GM19193 (cell line): ENCODE data around the gene TTLL11.

Experiments used
- POLR2A ChIP-seq: IDR thresholded peaks from 4 replicates; pipeline ENCODE4 v1.6.1; 2011; ENCODE audit not compliant: insufficient read depth, insufficient read length; ENCODE audit errors: extremely low read depth

TTLL11 gene

DNA sequence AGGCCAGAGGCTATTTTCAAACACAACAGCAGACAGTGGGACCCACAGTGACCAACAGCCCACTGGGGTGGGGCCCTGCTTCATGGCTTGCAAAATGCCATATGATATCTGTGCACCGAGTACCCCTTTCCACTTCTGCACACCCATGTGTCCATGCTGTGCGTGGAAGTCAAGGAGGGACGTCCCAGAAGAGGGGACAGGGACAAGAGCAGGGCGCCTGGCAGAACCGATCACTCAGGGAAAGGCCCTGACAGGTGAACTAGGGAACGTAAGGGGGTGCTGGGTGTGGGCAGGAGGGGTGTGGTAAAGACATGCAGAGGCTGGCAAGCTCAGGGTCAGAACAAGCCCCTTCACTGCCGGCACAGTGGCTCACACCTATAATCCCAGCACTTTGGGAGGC is 7.6 kb upstream of the TTLL11 start:
- no peak for TF ChIP-seq POLR2A

DNA sequence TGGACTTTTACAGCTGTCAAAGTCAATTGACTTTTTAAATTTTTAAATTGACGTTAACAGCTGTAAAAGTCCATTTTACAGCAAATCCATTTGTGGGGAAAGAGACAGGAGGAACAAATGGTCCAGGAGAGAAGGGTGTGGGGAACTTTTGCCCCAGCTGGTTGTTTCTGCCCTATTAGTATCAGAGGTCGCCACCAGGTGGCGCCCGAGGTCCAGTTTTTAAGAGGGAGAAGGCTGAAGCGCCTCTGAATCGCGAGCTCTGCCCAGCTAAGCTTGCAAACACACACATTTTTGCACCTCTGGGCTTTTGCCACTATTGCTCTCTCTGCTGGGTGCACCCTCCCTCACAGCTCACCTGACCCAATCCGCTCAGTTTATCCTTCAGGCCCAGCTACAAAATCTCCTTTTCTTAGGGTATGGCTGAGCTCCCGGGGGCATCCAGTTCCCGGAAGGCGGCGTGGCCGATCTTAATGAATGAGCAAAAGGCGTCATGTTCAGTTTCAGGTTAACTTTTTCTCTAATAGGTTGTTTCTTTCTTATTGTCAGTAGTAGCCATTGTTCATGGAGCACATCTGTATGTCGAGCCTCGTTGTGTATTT is 6.3 kb upstream of the TTLL11 start:
- no peak for TF ChIP-seq POLR2A

DNA sequence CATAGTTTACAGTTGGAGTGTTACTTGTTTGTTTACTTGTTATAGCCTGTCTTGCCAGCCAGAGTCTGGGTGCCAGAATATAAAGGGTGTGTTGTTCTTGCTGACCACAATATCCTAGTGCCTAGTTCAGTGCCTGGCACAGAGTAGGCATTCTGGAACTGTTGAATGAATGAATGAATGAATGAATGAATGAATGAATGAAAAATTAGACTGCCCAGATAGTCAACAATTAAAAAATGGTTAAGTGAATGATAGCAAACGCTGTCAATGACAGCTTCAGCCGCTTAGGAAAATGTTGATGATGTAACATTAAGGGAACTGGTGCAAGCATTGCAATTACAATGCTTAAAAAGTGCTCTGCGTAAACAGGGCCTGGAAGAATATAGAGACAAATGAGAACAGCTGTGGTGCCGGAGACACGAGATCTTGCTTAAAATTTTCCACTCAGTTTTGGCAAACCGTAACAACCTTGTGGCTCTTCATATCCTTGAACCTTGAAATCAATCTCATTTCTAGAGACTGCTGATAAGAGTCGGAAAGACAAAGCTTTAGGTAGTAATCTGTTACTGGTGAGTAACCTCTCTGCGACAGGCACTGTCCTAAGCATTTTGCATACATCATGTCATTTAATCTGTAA is 4.7 kb upstream of the TTLL11 start:
- TF ChIP-seq POLR2A: no peak

DNA sequence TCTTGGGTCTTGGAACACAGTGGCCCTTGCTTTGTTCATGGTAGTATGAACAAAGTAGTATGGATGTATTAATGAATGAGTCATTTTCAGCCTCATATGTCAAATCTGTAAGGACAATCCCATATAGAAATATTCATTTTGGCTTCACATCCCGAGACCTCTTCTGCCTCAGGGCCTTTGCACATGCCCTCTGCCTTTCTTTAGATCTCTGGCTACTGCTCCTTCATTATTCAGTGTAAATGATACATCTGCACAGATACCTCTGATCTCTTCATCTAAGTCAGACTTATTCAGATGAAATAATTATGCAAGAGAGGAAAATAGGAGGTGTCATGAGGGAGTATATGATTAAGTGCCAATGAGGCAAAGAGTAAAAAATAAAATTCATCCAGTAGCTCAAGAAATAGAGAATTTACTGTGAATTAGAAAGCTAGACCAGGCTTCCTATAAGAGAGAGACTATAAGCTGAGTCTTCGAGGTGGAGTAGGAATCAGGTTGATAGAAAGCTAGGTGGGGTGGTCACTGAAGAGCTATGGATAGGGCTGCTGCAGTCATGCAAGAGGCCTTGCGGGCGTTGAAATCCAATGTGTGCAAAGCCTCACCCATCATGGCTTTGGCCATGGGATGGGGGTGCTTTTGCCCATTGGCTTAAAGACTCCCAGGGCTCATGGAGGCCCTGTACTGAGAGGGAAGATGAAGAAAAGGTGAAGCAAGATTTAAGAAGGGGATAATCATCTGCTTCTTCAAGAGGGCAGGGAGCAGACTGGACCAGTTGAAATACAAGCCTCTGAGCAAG is 3.7 kb upstream of the TTLL11 start:
- no peak for TF ChIP-seq POLR2A

DNA sequence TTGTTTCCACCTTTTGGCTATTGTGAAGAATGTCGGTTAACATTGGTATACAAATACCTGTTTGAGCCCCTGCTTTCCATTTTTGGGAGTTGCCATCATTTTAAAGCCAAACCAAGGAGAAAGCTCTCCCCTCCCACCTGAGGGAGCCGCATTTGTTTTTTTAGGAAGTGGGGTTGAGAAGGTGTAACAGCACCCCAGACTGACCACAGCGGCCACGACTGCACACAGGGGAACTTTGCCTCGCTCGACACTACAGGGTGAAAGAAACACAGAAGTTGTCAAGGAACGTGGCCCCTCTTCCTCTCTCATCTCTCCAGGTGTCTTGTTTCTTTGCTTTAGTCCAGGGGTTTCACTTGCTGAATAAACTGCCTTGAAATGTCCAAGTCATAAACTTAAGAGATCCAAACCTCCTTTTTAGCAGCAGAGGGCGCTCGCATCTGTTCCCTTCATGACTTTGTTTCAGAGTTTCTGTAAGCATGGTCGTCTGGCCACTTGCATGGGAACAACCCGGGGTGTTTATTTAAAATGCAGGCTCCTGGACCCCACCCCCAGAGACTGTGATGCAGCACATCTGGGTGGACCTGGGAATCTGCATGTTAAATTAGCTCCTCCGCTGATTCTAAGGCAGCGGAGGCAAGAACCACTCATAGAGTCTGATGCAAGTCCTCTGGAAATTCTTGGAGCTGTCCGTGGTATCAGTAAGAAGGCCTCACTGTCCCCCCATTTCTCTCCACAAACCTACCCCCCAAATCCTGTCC is 2.1 kb upstream of the TTLL11 start:
- TF ChIP-seq POLR2A: no peak

DNA sequence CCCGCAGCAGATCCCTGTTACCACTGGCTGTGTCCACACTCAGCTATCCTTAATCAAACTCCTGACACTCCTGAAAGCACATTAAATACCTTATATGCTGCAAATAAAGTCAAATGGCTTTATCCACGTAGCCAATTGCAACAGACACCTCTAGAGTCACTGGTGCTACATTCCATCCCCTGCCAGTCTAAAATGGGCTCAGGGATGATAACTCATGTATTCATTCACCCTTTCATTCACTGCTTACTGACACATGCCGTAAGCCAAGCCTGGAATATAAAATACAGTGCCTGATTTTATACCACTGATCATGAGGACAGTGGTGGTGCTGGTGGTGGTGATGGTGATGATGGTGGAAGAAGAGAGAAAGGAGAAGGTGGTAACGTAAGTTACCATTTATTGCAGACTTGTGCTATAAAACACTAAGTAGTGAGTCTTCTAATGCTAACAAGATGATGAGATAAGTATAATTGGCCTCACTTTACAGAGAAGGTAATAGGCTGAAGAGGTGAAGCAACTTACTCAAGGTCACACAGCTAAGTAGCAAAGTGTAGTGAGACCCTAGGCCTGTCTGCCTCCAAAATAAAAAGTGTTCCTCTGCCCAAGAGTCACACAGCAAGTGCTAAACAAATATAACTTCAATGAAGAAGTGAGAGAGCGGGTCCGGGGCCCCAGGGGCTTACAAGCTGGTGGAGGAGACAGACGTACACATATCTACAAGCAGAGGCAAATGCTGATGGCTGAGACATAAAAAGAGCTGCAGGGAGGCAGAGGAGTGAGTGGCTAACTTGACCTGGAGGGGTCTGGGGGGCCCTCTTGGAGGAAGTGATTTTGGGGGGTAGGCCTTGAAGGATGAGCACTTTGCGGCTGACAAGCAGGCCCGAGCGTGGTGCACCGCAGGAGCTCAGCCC is 1.2 kb downstream of the TTLL11 start:
- TF ChIP-seq POLR2A: no peak

DNA sequence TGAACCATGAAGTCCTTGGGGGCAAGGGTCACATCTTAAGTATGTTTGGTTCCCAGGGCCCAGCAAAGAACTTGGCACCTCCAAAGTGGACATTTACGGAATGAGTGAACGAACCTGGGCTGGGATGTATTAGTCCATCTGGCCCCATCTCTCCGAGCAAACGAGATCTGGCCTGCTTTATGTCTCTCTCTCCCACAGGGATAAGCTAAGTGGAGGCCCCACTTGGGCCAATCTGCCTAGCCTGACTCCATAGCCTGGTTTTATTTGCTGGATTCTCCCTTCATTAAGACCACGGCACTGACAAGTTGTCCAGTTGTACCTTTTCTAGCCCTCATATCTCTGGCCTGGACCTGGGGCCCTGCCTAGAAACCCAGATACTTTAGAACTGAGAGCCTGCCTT is 2.1 kb downstream of the TTLL11 start:
- TF ChIP-seq POLR2A: no peak

DNA sequence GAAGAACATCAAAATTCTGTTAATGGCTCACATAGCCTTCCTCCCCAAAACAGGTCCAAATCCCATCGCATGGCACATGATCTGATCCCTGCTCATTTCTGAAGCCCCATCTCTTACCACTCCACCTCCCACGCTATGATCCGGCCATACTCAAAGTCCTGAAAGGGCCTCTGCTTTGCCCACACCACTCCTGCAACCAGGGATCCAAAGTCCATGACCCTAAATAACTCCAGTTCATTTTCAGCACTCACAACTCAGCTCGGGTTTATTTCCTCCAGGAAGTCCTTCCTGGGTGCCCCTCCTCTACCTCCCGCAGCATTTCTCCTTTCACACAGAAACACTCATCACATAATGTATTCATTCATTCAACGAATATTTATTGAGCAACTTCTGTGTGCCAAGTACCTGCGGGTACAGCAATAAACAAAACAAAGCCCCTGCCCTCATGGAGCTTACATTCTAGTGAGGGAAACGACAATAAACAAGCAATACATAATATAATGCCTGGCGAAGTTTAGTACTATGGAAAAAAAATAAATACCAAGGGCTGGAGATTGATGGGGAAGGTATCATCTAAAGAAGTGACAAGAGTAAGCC is 2.7 kb downstream of the TTLL11 start:
- no peak for TF ChIP-seq POLR2A

DNA sequence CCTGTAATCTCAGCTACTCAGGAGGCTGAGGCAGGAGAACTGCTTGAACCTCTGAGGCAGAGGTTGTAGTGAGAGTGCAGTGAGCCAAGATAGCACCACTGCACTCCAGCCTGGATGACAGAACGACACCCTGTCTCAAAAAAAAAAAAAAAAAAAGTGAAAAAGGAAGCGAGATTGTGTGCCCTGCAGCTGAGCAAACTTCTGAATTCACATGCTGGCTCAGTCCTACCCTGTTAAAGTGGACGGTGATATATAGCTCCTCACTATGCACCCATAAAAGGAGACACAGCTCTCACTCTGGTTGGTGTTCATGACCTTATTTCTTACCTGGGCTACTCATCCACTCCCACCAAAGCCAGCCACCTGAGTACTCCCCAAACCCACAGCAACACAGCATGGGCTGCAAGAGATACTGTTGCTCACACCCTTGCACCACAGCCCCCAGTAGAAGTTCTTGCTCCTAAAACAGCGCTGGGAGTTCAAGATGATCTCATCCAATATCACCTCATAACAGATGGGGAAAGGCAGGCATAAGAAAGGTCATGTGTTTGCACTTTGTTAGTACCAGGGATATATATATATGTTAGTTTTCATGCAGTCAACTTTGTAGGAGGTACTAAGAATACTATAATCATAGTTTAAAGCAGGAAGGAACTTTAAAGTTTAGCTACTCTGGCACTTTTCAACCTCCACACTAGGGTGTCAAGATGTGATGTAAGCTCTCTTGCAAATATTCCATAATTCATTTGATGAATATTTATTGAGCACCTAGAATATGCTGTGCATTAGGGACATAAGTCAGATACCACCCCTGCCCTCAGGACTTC is 4.0 kb downstream of the TTLL11 start:
- no peak for TF ChIP-seq POLR2A

DNA sequence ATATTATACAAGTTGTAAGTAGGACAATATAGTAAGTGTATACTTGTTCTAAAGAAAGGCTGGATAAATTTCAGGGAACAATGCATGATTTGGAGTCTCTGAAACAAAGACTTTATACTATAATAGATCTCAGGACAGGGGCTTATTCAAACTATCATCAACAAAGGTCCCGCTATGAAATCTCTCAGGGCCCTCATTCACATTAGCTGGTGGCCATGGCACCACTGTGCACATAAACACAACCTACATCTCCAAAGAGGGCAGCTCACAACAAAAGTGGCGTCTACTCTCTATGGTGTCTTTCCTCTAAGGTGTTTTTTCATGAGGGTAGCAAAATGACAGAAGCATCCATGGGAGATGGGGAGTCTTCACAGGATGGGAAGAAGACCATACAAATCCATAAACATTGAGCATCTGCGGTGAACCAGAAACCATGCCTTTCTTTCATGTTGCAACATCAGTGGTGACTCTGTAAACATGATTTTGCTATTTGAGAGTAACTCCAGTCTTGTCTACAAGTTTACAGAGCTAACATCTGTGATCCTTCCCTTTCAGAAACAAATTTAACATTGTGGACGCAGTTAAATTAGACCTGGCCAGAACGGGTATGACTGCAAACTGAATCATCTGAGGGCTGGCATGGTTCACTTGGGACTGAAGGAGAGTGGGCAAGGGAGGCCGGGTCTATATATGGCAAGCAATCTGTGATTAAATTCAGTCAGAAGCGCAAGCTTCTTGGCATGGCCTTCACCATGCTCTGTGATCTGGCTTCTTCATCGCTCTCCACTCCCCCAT is 5.5 kb downstream of the TTLL11 start:
- no peak for TF ChIP-seq POLR2A

DNA sequence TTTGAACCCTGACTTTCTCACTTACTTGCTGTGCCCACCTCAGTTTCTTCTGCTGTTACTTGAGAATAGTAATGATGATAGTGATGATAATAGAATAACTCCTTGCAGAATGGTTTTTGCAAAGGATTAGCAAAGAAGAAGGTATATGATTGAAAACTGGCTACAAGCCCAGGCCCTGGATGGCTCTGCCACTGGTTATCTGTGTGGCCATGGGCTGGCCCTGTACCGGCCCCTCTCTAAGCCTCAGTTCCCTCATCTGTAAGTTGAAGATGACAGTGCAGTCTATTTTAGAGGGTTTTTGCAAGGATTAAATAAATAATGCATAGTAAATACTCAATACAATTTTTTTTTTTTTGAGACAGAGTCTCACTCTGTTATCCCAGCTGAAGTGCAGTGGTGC is 6.2 kb downstream of the TTLL11 start:
- TF ChIP-seq POLR2A: no peak

DNA sequence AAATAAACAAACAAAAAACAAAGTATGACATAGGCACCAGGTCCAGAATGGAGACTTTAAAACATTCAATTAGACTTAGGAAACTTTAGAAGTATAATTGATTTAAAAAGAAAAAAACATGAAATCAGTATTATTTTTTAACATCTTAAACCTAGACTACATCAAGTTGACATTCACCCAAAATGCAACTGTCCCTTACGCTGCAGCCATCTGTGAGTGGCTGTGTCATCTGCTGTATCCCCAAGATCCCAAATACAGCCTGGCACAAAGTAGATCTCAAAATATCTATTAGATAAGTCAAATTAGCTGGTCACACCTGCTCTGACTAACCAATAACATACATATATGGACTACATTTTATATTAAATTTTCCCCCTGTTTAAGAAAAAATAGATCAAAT is 7.8 kb downstream of the TTLL11 start:
- no peak for TF ChIP-seq POLR2A

DNA sequence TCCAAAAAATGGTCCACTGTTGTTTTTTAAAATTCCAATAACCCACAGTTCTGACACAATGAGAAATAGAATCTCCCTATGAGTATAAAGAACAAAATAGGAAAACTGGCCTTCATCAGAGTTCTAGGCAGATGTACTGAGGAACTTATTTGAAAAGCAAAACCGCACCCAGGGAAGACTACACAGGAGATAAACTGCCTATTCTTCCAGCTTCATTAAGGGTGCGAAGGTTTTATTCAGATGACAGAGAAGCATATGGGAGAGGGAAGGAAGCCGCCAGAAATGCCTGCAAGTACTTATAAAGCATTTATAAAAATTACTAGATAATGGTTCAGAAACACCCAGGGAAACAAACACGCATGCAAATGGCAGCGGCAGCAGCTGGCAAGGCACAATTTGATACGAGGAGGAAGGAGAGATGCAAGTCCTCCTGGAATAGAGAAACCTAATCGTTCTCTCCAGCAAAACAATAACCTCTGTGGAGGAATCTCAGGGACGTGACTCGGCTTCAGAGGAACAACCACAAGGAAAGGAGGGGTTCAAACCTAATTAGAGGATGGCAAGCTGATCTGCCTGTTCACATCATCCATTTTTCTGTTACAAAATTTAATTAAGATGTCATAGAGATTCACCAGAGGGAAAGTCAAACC is 9.0 kb downstream of the TTLL11 start:
- TF ChIP-seq POLR2A: no peak

DNA sequence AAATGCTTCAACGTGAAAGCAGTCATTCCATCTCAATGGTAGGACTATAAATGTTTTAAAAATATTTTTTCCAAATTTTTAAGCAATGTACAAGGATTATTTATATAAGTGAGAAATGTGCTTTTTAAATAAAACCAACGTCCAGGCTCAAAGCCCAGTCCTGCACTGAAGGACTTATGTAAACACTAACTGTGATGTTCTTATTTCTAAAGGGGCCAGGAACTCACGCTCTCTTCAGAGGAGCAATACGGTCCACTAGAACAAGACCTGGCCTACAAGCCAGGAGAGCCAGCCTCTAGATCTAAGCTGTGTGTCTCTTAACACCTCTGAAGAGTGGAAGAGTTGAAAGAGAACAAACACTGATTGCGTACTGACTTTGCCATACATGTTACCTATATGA is 12.1 kb downstream of the TTLL11 start:
- TF ChIP-seq POLR2A: no peak
